ENCODE results near the gene PACS2. TPM values are rescaled to one million over a fixed set of nuclear protein-coding genes. Genes with fewer than 3 reads are reported as not detected.
A peak's percentile ranks its signal among the peaks of the same experiment; 100 is the strongest.

The PACS2 gene
- total RNA-seq, 4 donors from 2014 or later: 142 to 225 (median 183) TPM

- 75 to 80% methylated on average over 10 to 11 of the region's 11 CpGs for WGBS, 2 donors
- DNase-seq (ENCODE audit: low spot score in 2 of 2): no peak
These were observed 35.4 kb downstream of the PACS2 start for GRCh38 chr14:105349992-105350391.

GRCh38 chr14:105350450-105351244, 36.1 kb downstream of the PACS2 start:
- Histone ChIP-seq H3K27ac (no peak overlapping the region), H3K9me3 (no peaks in the 10 kb centered on the region), H3K4me1 (peaks cover 0 to 28% (median 0%) of the 10 kb centered on the region in 4 donors), H3K27me3 (no peaks in the 10 kb centered on the region), H3K4me3 (no peak overlapping the region), H3K36me3 (peaks cover 0 to 54% (median 4%) of the 10 kb centered on the region in 3 donors)
- 87 to 88% methylated on average over 29 to 31 of the region's 37 CpGs for WGBS, 2 donors
- DNase-seq (ENCODE audit: low spot score in 2 of 2): no peak
- TF ChIP-seq EP300 (IDR thresholded peaks at IDR 0.05) (no peak), POLR2A (IDR thresholded peaks at IDR 0.05) (no peak), CTCF (IDR thresholded peaks at IDR 0.05) (no peak)

More at GRCh38 chr14:105349992-105350391, 35.4 kb downstream of the PACS2 start:
- Histone ChIP-seq H3K4me1 (peaks cover 0 to 28% (median 0%) of the 10 kb centered on the region in 4 donors), H3K27ac (no peak overlapping the region), H3K4me3 (no peak overlapping the region), H3K9me3 (no peaks in the 10 kb centered on the region), H3K27me3 (no peaks in the 10 kb centered on the region), H3K36me3 (peaks cover 0 to 48% (median under 1%) of the 10 kb centered on the region in 3 donors)
- TF ChIP-seq EP300 (IDR thresholded peaks at IDR 0.05) (no peak), CTCF (IDR thresholded peaks at IDR 0.05) (no peak), POLR2A (IDR thresholded peaks at IDR 0.05) (no peak)

- WGBS, 2 donors: 90 to 96% methylated on average over 3 of the region's 3 CpGs
- peaks cover 0 to 25% (median 0%) of the 10 kb centered on the region in 4 donors for H3K4me1 ChIP-seq
- H3K9me3 ChIP-seq: no peaks in the 10 kb centered on the region
- no peak for DNase-seq (ENCODE audit: low spot score in 2 of 2)
- no peak overlapping the region for H3K27ac ChIP-seq
- peaks cover 0 to 62% (median 4%) of the 10 kb centered on the region in 3 donors for H3K36me3 ChIP-seq
- H3K27me3 ChIP-seq: no peaks in the 10 kb centered on the region
- TF ChIP-seq POLR2A (IDR thresholded peaks at IDR 0.05): no peak
- TF ChIP-seq EP300 (IDR thresholded peaks at IDR 0.05): no peak
- TF ChIP-seq CTCF (IDR thresholded peaks at IDR 0.05): no peak
- no peak overlapping the region for H3K4me3 ChIP-seq
These were observed 36.9 kb downstream of the PACS2 start for GRCh38 chr14:105351410-105351809.

GRCh38 chr14:105351920-105352851, 37.6 kb downstream of the PACS2 start:
- peaks cover 0 to 70% (median 4%) of the 10 kb centered on the region in 3 donors for H3K36me3 ChIP-seq
- peak overlapping the region in 2 of 4 donors; percentile 33 to 35 for H3K27ac ChIP-seq
- WGBS, 2 donors: 54 to 68% methylated on average over 17 to 22 of the region's 26 CpGs
- no peaks in the 10 kb centered on the region for H3K9me3 ChIP-seq
- H3K4me1 ChIP-seq: peaks cover 0 to 21% (median 0%) of the 10 kb centered on the region in 4 donors
- no peak overlapping the region for H3K4me3 ChIP-seq
- DNase-seq (ENCODE audit: low spot score in 2 of 2): peak; percentile 55 to 81
- TF ChIP-seq EP300 (IDR thresholded peaks at IDR 0.05): peak in 1 of 2 donors; percentile 37
- peak; percentile 74 to 91 (median 83) for TF ChIP-seq CTCF (IDR thresholded peaks at IDR 0.05)
- no peak for TF ChIP-seq POLR2A (IDR thresholded peaks at IDR 0.05)
- H3K27me3 ChIP-seq: no peaks in the 10 kb centered on the region
